HepG2 (cell line): Measurements from ENCODE around the gene VAV2. TPM values are rescaled to one million over a fixed set of nuclear protein-coding genes. Genes with fewer than 3 reads are reported as not detected.

Source experiments
- AGO2 ChIP-seq: fragments of 200-400 bp; formaldehyde crosslinking; optimal IDR thresholded peaks from 2 replicates; pipeline ENCODE3; 2017; ENCODE audit warnings: mild to moderate bottlenecking, low read depth, low read length, moderate library complexity
- HES4 ChIP-seq: sonication (generic); formaldehyde crosslinking; IDR thresholded peaks from 2 replicates; pipeline ENCODE4 v1.9.0; 2021; ENCODE audit warnings: mild to moderate bottlenecking, missing genetic modification reagents, borderline replicate concordance
- HIVEP1 ChIP-seq: sonication (generic); formaldehyde crosslinking; IDR thresholded peaks from 2 replicates; pipeline ENCODE4 v1.4.0; 2020; ENCODE audit warnings: mild to moderate bottlenecking, missing genetic modification reagents
- HNRNPL ChIP-seq: fragments of 200-400 bp; formaldehyde crosslinking; IDR thresholded peaks from 2 replicates; pipeline ENCODE4 v1.6.1; 2017; ENCODE audit warnings: mild to moderate bottlenecking, low read depth, low read length
- KDM2A ChIP-seq: sonication (generic); formaldehyde crosslinking; IDR thresholded peaks from 2 replicates; pipeline ENCODE4 v1.4.0; 2020; ENCODE audit warnings: low read depth, missing genetic modification reagents, borderline replicate concordance
- MIER3 ChIP-seq: IDR thresholded peaks from 2 replicates; pipeline ENCODE4 v1.6.1; 2016; ENCODE audit warnings: missing compliant biosample characterization, borderline replicate concordance
- NAIF1 ChIP-seq: sonication (generic); formaldehyde crosslinking; IDR thresholded peaks from 2 replicates; pipeline ENCODE4 v1.5.0; 2020; ENCODE audit warnings: mild to moderate bottlenecking, missing genetic modification reagents, borderline replicate concordance
- NPAS2 ChIP-seq: sonication (generic); formaldehyde crosslinking; IDR thresholded peaks from 2 replicates; pipeline ENCODE4 v1.8.0; 2022; ENCODE audit warnings: mild to moderate bottlenecking, missing genetic modification reagents, borderline replicate concordance
- NR2F6 ChIP-seq, 2 experiments: IDR thresholded peaks; 2 replicates each; pipeline ENCODE4 v1.6.1; 2016; ENCODE audit warnings: antibody characterized with exemption in 1 of 2, mild to moderate bottlenecking in 1 of 2
- SATB2 ChIP-seq: sonication (generic); formaldehyde crosslinking; IDR thresholded peaks from 2 replicates; pipeline ENCODE4 v1.5.0; 2020; ENCODE audit warnings: missing genetic modification reagents
- SMARCC2 ChIP-seq: fragments of 450-650 bp; IDR thresholded peaks from 2 replicates; pipeline ENCODE4 v1.6.1; 2017; ENCODE audit warnings: antibody characterized with exemption, mild to moderate bottlenecking
- SP1 ChIP-seq, 2 experiments: fragments of 450-650 bp in 1 of 2; sonication (generic) in 1 of 2; formaldehyde crosslinking in 1 of 2; IDR thresholded peaks; 2 replicates each; pipeline versions ENCODE4 v1.4.0 to v1.6.1; 2016 to 2020; ENCODE audit warnings: missing genetic modification reagents in 1 of 2
- STAT5B ChIP-seq: sonication (generic); formaldehyde crosslinking; IDR thresholded peaks from 2 replicates; pipeline ENCODE4 v1.4.0; 2020; ENCODE audit warnings: missing genetic modification reagents
- ZNF101 ChIP-seq: sonication (generic); formaldehyde crosslinking; IDR thresholded peaks from 2 replicates; pipeline ENCODE4 v1.4.0; 2020; ENCODE audit warnings: mild to moderate bottlenecking, low read depth, missing genetic modification reagents, borderline replicate concordance
- ZNF234 ChIP-seq: sonication (generic); formaldehyde crosslinking; conservative IDR thresholded peaks from 2 replicates; pipeline ENCODE4 v1.5.1; 2020; ENCODE audit warnings: mild to moderate bottlenecking, missing genetic modification reagents
- ZNF263 ChIP-seq: sonication (generic); formaldehyde crosslinking; IDR thresholded peaks from 2 replicates; pipeline ENCODE4 v1.4.0; 2020; ENCODE audit warnings: missing genetic modification reagents
- ZNF468 ChIP-seq: sonication (generic); formaldehyde crosslinking; IDR thresholded peaks from 2 replicates; pipeline ENCODE4 v1.8.0; 2022; ENCODE audit warnings: mild to moderate bottlenecking, moderate library complexity, missing genetic modification reagents
- ZNF674 ChIP-seq: sonication (generic); formaldehyde crosslinking; IDR thresholded peaks from 2 replicates; pipeline ENCODE4 v1.5.0; 2020; ENCODE audit warnings: low read depth, mild to moderate bottlenecking, missing genetic modification reagents
- ZNF792 ChIP-seq: IDR thresholded peaks from 2 replicates; pipeline ENCODE4 v1.6.1; 2016
- polyA plus RNA-seq, 8 experiments: library from polyadenylated mRNA; depleted of rRNA in 3 of 8; stranded (reverse) in 7 of 8; unstranded in 1 of 8; fragments of >200 nt; fragmentation: Illumina TruSeq in 4 of 8; extraction: Trizol in 4 of 8; gene quantifications; 2 replicates each; pipeline versions ENCODE4 v1.2.1 to v1.2.3, GENCODE V29; 2011 to 2016; ENCODE audit warnings: low read depth in 4 of 8, missing spikeins in 1 of 8, mixed read lengths in 1 of 8; ENCODE audit not compliant: insufficient read depth in 1 of 8
- total RNA-seq, 5 experiments: library from RNA; depleted of rRNA; stranded (reverse); fragments of >200 nt; fragmentation: Illumina TruSeq; extraction: Trizol; gene quantifications; 2 replicates each; pipeline ENCODE4 v1.2.3, GENCODE V29; 2016; ENCODE audit warnings: low read depth in 1 of 5
- TF ChIP-seq, protein P1 (sequence below): IDR thresholded peaks from 2 replicates; pipeline ENCODE4 v1.6.1; 2016; ENCODE audit warnings: low read depth, borderline replicate concordance
- TF ChIP-seq, protein P2 (sequence below): sonication (generic); formaldehyde crosslinking; IDR thresholded peaks from 2 replicates; pipeline ENCODE4 v1.4.0; 2020; ENCODE audit warnings: missing genetic modification reagents, borderline replicate concordance
- TF ChIP-seq, protein P3 (sequence below): sonication (generic); formaldehyde crosslinking; IDR thresholded peaks from 2 replicates; pipeline ENCODE4; 2020; ENCODE audit warnings: missing genetic modification reagents, mild to moderate bottlenecking, borderline replicate concordance

The VAV2 gene
- total and polyA plus RNA-seq, 2 of the 13 experiments (the other 11 are each of a cell fraction or from before 2014, with no cell fraction given) = 22.5 to 22.9 TPM

DNA sequence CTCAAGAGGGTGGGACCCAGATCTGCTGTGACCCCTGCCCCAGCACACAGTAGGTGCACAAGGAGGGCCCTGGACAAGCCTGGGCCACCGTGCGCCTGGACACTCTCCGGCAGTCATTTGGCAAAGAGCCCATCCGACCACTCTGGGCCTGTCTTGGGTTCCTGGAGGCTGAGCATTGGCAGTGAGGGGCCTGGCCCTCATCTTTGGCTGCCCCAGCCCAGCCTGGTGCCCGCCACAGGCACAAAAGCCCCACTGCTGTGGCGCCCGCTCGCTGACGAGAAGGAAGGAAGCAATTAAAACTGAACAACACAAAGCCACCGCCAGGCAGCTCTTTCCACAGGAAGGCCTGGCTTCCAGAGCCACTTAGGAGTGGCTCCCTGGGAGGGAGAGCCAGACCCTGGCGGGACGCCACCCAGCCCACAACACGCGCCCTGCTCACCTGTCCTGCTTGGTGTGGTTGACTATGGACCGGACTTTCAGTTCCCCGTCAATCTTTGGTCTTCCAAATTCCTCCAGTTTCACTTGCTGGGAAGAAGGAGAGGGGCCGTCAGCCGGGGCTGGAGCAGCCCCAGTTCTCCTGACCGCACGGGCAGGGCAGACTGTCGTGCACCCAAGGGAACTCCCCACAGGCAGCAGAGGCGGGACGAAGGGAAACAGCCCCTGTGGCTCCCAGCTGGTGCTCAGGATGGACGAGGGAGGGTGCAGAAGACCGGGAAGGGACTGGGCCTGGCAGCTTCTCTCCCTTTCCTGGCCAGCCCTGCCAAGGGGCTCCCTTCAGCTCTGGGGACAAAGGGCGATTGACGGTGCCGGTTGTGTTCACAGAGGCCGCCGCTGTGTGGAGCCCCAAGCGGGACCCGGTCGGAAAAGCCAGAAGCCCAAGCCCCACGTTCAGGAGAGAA is 203.1 kb downstream of the VAV2 start (continued):
- TF ChIP-seq, protein P1, sequence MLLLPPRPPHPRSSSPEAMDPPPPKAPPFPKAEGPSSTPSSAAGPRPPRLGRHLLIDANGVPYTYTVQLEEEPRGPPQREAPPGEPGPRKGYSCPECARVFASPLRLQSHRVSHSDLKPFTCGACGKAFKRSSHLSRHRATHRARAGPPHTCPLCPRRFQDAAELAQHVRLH = peak; percentile 25; the same call in 1 of the 2 replicates
- TF ChIP-seq AGO2 = peak; percentile 75
- no peak for TF ChIP-seq ZNF674 (CRISPR knock-in tag)
- no peak for TF ChIP-seq NPAS2
- TF ChIP-seq HNRNPL = peak; percentile 92
- TF ChIP-seq HES4 (CRISPR knock-in tag) = no peak
- no peak for TF ChIP-seq STAT5B
- peak; percentile 24; the same call in 1 of the 2 replicates for TF ChIP-seq ZNF792
- TF ChIP-seq KDM2A = peak; percentile 39; the same call in 1 of the 2 replicates
- no peak for TF ChIP-seq SMARCC2
- no peak for TF ChIP-seq NAIF1 (CRISPR knock-in tag)
- TF ChIP-seq, protein P2, sequence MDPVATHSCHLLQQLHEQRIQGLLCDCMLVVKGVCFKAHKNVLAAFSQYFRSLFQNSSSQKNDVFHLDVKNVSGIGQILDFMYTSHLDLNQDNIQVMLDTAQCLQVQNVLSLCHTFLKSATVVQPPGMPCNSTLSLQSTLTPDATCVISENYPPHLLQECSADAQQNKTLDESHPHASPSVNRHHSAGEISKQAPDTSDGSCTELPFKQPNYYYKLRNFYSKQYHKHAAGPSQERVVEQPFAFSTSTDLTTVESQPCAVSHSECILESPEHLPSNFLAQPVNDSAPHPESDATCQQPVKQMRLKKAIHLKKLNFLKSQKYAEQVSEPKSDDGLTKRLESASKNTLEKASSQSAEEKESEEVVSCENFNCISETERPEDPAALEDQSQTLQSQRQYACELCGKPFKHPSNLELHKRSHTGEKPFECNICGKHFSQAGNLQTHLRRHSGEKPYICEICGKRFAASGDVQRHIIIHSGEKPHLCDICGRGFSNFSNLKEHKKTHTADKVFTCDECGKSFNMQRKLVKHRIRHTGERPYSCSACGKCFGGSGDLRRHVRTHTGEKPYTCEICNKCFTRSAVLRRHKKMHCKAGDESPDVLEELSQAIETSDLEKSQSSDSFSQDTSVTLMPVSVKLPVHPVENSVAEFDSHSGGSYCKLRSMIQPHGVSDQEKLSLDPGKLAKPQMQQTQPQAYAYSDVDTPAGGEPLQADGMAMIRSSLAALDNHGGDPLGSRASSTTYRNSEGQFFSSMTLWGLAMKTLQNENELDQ (CRISPR knock-in tag) = no peak
- TF ChIP-seq ZNF468 (CRISPR knock-in tag) = no peak
- TF ChIP-seq HIVEP1 (CRISPR knock-in tag) = peak; percentile 23; the same call in 1 of the 2 replicates
- no peak for TF ChIP-seq SATB2 (CRISPR knock-in tag)
- TF ChIP-seq ZNF234 (CRISPR knock-in tag) = no peak
- peak; percentile 41 for TF ChIP-seq ZNF263 (CRISPR knock-in tag)
- TF ChIP-seq, protein P3, sequence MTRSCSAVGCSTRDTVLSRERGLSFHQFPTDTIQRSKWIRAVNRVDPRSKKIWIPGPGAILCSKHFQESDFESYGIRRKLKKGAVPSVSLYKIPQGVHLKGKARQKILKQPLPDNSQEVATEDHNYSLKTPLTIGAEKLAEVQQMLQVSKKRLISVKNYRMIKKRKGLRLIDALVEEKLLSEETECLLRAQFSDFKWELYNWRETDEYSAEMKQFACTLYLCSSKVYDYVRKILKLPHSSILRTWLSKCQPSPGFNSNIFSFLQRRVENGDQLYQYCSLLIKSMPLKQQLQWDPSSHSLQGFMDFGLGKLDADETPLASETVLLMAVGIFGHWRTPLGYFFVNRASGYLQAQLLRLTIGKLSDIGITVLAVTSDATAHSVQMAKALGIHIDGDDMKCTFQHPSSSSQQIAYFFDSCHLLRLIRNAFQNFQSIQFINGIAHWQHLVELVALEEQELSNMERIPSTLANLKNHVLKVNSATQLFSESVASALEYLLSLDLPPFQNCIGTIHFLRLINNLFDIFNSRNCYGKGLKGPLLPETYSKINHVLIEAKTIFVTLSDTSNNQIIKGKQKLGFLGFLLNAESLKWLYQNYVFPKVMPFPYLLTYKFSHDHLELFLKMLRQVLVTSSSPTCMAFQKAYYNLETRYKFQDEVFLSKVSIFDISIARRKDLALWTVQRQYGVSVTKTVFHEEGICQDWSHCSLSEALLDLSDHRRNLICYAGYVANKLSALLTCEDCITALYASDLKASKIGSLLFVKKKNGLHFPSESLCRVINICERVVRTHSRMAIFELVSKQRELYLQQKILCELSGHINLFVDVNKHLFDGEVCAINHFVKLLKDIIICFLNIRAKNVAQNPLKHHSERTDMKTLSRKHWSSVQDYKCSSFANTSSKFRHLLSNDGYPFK (CRISPR knock-in tag) = no peak
- TF ChIP-seq MIER3 = no peak
- TF ChIP-seq NR2F6 (IDR thresholded peaks at IDR 0.05) = no peak
- TF ChIP-seq NR2F6 (CRISPR knock-in tag; IDR thresholded peaks at IDR 0.05) = no peak
- no peak for TF ChIP-seq ZNF101 (CRISPR knock-in tag)
- no peak for TF ChIP-seq SP1 (IDR thresholded peaks at IDR 0.05)
- no peak for TF ChIP-seq SP1 (CRISPR knock-in tag; IDR thresholded peaks at IDR 0.05)
